ENCODE measurements around the gene NKRF.
A peak's percentile ranks its signal among the peaks of the same experiment; 100 is the strongest.

Gene NKRF

GRCh38 chrX:119565107-119565663, 41.0 kb downstream of the NKRF start, which contains the start of gene STEEP1:
STEEP1 (minus strand) TSS chrX:119565409; CDS start chrX:119565355, 54 bp downstream.
- no peaks in the 10 kb centered on the region for H3K9me3 ChIP-seq
- H3K36me3 ChIP-seq = no peaks in the 10 kb centered on the region
- peak within 1 kb of the TSS; percentile 85 for H3K4me3 ChIP-seq (ENCODE audit: low read depth, low read length)
- TF ChIP-seq CTCF (IDR thresholded peaks at IDR 0.05; ENCODE audit: low read depth, low read length) = no peak
- no peaks in the 10 kb centered on the region for H3K27me3 ChIP-seq
- peak; percentile 88 for DNase-seq
- H3K4me1 ChIP-seq = no peaks in the 10 kb centered on the region

- no peaks in the 10 kb centered on the region for H3K4me1 ChIP-seq
- H3K9me3 ChIP-seq = no peaks in the 10 kb centered on the region
- TF ChIP-seq CTCF (IDR thresholded peaks at IDR 0.05; ENCODE audit: low read depth, low read length) = no peak
- no peaks in the 10 kb centered on the region for H3K27me3 ChIP-seq
- no peak for DNase-seq
- no peak overlapping the region for H3K4me3 ChIP-seq (ENCODE audit: low read depth, low read length)
- no peaks in the 10 kb centered on the region for H3K36me3 ChIP-seq
These were observed 53.7 kb downstream of the NKRF start for GRCh38 chrX:119552508-119552907.

- no peaks in the 10 kb centered on the region for H3K27me3 ChIP-seq
- no peaks in the 10 kb centered on the region for H3K4me1 ChIP-seq
- no peaks in the 10 kb centered on the region for H3K9me3 ChIP-seq
- no peaks in the 10 kb centered on the region for H3K36me3 ChIP-seq
- no peak for TF ChIP-seq CTCF (IDR thresholded peaks at IDR 0.05; ENCODE audit: low read depth, low read length)
- DNase-seq = no peak
- no peak overlapping the region for H3K4me3 ChIP-seq (ENCODE audit: low read depth, low read length)
These were observed 56.8 kb downstream of the NKRF start for GRCh38 chrX:119549327-119550016.

GRCh38 chrX:119541188-119541587, 65.0 kb downstream of the NKRF start:
- TF ChIP-seq CTCF (IDR thresholded peaks at IDR 0.05; ENCODE audit: low read depth, low read length) = no peak
- DNase-seq = no peak

GRCh38 chrX:119539872-119540271, 66.4 kb downstream of the NKRF start:
- Histone ChIP-seq H3K4me3 (ENCODE audit: low read depth, low read length) (no peak overlapping the region), H3K4me1 (no peaks in the 10 kb centered on the region), H3K9me3 (no peaks in the 10 kb centered on the region), H3K36me3 (no peaks in the 10 kb centered on the region), H3K27me3 (no peaks in the 10 kb centered on the region)
- no peak for DNase-seq
- 0 out of 2 replicates have a peak, but pooled peaks have one; percentile 13 for TF ChIP-seq CTCF (IDR thresholded peaks at IDR 0.05; ENCODE audit: low read depth, low read length)

More at GRCh38 chrX:119541188-119541587, 65.0 kb downstream of the NKRF start:
- H3K9me3 ChIP-seq = no peaks in the 10 kb centered on the region
- H3K4me1 ChIP-seq = no peaks in the 10 kb centered on the region
- H3K4me3 ChIP-seq (ENCODE audit: low read depth, low read length) = no peak overlapping the region
- H3K27me3 ChIP-seq = no peaks in the 10 kb centered on the region
- H3K36me3 ChIP-seq = no peaks in the 10 kb centered on the region

All from BE2C (cell line).